IPS-18c (cell line): Measurements from ENCODE around the gene NAPEPLD.
"Not testable (repeated sequence)": the region's sequence is repeated elsewhere in the genome, so short reads cannot be mapped to it uniquely, and the experiment has no call there.

Experiments used
- H3K4me3 ChIP-seq: 2 replicates; pipeline ENCODE4 v1.7.0; 2013; ENCODE audit warnings: low read depth, mild to moderate bottlenecking, low read length, moderate library complexity; ENCODE audit not compliant: insufficient read depth
- H3K9me3 ChIP-seq: one replicate; pipeline ENCODE4 v1.6.1; 2013; ENCODE audit warnings: mild to moderate bottlenecking, low read length, moderate library complexity; ENCODE audit not compliant: control insufficient read depth, insufficient read depth

Gene NAPEPLD

DNA sequence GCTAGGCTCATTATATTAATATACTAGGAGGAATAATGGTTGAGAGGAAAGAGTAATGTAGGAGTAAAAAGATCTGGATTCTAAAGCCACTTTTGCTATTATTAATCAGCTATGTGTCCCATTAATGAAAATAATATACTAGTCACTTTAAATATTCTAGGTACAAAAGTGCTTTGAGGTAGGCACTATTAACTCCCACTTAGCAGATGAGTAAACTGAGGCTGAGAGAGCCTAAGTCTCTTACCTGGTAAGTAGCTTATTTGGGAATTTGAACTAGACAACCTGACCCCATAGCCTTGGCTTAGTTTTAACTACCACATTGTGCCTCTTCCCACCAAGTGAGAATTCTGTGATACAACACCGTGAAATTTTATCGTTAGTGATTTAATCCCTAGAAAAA, 68.0 kb downstream of the NAPEPLD start:
- H3K4me3 ChIP-seq = no peak overlapping the region
- no peaks in the 10 kb centered on the region for H3K9me3 ChIP-seq

DNA sequence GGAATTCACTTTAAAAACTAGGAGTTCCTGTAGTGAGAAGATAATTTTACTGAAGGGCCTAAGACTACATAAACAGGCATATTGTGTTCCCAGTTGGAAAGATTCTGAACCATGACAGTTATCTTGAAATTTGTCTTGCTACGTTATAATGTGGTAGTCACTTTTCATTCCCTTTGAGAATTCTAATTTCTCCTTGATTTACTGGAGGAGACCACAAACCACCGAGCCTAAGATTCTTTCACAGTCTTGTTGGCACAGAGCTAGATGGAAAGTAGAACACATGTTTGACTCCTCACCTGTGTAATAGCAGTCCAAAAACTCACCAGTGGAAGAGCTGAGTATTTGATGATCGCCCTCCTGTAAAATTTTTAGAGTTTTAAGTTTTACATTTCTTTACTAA, 69.1 kb downstream of the NAPEPLD start:
- H3K4me3 ChIP-seq = no peak overlapping the region
- no peaks in the 10 kb centered on the region for H3K9me3 ChIP-seq

- H3K9me3 ChIP-seq, H3K4me3 ChIP-seq: not testable (repeated sequence)
Measured at GRCh38 chr7:103078226-103078625, 70.7 kb downstream of the NAPEPLD start.

- Histone ChIP-seq H3K4me3 (no peak overlapping the region), H3K9me3 (peaks cover 2% of the 10 kb centered on the region)
Measured at GRCh38 chr7:103077318-103077717, 71.6 kb downstream of the NAPEPLD start.

DNA sequence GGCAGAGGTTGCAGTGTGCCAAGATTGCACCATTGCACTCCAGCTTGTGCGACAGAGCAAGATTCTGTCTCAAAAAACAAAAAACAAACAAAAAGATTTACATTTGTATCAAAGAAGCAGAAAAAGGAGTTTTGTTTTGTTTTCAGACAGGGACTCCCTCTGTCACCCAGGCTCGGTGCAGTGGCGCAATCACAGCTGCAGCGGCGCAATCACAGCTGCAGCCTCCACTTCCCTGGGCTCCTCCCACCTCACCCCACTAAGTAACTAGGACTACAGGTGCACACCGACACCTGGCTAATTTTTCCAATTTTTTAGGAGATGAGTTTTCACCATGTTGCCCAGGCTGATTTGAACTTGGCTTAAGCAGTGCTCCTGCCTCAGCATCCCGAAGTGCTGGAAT, 72.1 kb downstream of the NAPEPLD start:
- H3K9me3 ChIP-seq = peaks cover 2% of the 10 kb centered on the region
- H3K4me3 ChIP-seq = no peak overlapping the region; the same call in 1 of the 2 replicates

DNA sequence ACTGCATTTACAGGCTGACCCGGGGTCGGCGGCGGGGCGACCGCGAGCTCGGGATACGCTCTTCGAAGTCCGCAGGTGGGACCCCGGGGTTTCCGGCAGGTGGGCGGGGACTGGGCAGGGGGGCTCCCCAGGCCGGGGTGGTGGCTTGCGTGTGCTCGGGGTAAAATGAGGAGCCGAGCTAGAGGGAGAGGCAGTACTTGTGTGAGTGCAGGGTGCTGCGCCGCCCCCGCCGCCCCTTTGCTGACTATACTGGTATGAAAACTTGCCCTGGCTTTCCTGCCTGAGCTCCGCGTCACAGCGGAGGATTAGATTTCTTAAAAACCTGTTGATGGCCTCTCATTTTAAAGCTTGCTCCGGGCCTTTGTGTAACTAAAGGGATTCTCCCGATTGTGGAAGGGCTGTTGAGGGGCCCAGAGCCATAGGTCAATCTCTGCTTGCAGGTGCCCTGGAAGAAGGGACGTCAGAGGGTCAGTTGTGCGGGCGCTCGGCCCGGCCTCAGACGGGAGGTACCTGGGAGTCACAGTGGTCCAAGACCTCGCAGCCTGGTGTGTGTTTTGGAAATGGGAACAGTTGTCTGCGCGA, 73.5 kb downstream of the NAPEPLD start:
- Histone ChIP-seq H3K4me3 (peak overlapping the region; percentile 100), H3K9me3 (peaks cover 2% of the 10 kb centered on the region)

GRCh38 chr7:103074519-103075336, 74.2 kb downstream of the NAPEPLD start, which contains the start of the genes ARMC10 and FBXL13:
Gene ARMC10, plus strand, starts transcription at chr7:103075140. Its CDS starts 133 bp downstream, at chr7:103075273.
Gene FBXL13, minus strand, starts transcription at chr7:103074796.
- Histone ChIP-seq H3K4me3 (peak within 1 kb of the TSS; percentile 100), H3K9me3 (peaks cover 2% of the 10 kb centered on the region)

DNA sequence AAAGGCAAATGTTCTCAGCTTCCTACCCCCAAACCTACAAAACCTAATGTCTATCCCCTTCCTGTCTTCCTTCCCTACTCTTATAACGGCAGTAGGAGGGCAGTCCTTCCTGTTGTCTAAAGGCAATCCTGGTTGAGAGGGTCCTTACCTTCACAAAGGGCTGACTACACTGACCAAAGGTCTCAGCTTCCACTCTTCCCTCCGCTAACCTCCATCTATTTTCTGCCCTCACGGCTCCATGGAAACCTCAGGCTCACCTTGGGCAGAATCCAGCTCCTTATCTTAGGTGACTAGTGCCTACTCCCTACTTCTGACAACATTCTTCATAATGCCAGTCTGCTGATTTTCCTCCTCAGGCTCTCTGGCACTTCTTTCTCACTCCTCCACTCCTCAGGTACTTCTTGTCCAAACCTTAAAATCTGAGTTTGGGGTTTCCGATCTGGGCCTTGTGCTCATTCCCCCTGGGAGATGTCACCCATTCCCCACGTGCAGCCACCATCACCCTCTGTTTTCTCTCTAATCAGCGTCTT, 74.8 kb downstream of the NAPEPLD start:
- peaks cover 2% of the 10 kb centered on the region for H3K9me3 ChIP-seq
- peak overlapping the region; percentile 100 for H3K4me3 ChIP-seq

- peaks cover 2% of the 10 kb centered on the region for H3K9me3 ChIP-seq
- no peak overlapping the region for H3K4me3 ChIP-seq
Measured at GRCh38 chr7:103071000-103071399, 77.9 kb downstream of the NAPEPLD start.

DNA sequence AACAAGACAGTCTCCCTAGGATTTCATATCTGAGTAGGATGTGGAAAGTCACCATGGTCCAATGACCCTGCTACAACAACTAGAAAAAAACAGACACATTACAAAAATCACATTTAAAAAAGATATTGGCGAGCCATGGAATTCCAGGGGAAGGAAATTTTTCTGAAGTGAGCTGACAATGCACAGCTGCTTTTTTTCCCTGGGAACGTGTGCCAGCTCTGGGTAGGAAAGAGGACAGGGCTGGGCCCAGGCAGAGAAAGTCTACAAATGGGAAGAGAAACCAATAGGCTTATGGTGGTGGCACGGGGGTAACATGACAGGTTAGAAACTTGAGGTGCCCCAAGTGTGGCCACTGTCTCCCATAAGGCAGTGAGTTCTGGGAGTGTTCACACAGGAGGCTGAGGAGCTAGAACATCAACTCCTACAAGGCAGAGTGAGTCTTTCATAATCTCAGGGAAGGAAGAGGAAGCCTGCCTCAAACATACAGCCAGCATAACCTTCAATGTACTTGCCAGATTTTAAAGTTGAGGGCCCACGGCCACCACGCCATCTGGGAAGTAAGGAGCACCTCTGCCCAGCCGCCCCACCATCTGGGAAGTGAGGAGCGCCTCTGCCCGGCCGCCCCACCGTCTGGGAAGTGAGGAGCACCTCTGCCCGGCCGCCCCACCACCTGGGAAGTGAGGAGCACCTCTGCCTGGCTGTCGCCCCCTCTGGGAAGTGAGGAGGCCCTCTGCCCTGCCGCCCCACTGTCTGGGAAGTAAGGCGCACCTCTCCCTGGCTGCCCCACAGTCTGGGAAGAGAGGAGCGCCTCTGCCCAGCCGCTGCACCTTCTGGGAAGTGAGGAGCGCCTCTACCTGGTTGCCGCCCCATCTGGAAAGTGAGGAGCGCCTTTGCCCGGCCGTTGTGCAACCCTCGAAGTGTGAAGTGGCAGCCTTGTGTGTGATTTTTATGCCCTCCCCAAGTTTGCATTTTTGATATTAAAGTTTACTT, 80.2 kb downstream of the NAPEPLD start:
- H3K9me3 ChIP-seq = no peaks in the 10 kb centered on the region
- H3K4me3 ChIP-seq = no peak overlapping the region

DNA sequence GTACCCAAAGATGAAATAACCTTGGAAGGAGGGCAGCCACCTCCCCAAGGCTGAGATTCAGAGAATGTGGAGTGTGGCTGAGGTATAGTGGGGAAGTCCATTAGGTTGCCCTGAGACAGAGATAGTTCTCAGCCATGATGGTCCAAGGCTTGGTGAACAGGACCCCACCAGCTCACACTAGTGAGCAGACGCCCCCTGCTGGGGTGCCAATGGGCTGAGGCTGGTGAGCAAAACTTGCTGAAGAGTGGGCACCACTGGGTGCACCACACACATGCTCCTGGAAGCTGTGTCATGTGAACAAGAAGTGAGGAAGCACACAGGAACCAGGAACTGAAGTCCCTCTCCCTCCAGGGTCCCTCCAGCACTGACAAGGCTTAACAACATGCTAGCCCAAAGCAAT, 83.2 kb downstream of the NAPEPLD start:
- Histone ChIP-seq H3K4me3 (no peak overlapping the region), H3K9me3 (no peaks in the 10 kb centered on the region)

- Histone ChIP-seq H3K9me3 (no peaks in the 10 kb centered on the region), H3K4me3 (no peak overlapping the region)
Measured at GRCh38 chr7:103063895-103064294, 85.0 kb downstream of the NAPEPLD start.

- Histone ChIP-seq H3K9me3 (no peaks in the 10 kb centered on the region), H3K4me3 (no peak overlapping the region)
Measured at GRCh38 chr7:103059471-103059870, 89.4 kb downstream of the NAPEPLD start.

DNA sequence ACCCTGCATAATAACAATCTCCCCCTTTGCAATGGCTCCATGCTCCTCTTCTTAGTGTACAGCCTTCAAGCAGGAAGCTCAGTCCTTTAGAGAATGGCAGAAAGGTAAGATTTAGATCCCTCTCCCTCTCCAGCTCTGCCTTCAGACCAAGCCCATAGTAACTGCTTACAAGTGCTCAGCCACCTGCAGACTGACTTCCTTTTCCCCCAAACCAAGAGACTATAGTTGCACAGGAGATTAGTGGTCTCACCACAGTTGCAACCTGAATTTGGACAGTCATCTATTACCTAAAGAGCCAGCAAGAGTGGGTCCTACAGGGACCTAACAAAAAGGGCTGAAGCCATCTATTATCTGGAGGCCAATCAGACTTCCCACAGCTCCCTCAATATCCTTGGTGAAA, 90.8 kb downstream of the NAPEPLD start:
- no peaks in the 10 kb centered on the region for H3K9me3 ChIP-seq
- H3K4me3 ChIP-seq = no peak overlapping the region

- H3K4me3 ChIP-seq, H3K9me3 ChIP-seq: not testable (repeated sequence)
Measured at GRCh38 chr7:103056006-103056405, 92.9 kb downstream of the NAPEPLD start.

DNA sequence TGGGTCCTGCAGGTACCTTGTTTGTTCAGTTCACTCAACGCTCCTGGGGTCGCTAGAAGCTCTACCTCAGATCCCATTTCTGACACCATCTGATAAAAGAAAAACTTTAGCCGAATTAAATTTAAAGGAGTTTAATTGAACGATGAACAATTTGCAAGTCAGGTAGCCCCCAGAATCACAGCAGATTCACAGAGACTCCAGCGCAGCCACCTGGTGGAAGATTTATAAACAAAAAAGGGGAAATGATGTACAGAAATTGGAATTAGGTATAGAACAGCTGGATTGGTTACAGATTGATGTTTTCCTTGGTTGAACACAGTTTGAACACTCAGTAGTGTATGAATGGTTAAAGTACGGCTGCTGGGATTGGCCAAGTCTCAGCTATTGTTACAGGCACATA, 97.4 kb downstream of the NAPEPLD start:
- H3K4me3 ChIP-seq = no peak overlapping the region
- H3K9me3 ChIP-seq = peaks cover 3% of the 10 kb centered on the region
